BLaER1 treated with 17β-estradiol and CSF1 and Interleukin-3, amounts not matched to agents 10 nM and 100 nM (cell line): Measurements from ENCODE around the gene PCDH11X.
"Not testable (repeated sequence)": the region's sequence is repeated elsewhere in the genome, so short reads cannot be mapped to it uniquely, and the experiment has no call there.

Source experiments
- H3K27ac ChIP-seq, 11 experiments: shearing (Covaris generic); formaldehyde crosslinking; 2 replicates each; pipeline ENCODE4 v1.8.1; 2022
- H3K27me3 ChIP-seq, 11 experiments: shearing (Covaris generic); formaldehyde crosslinking; 2 replicates each; pipeline ENCODE4 v1.8.1; 2022
- H3K36me3 ChIP-seq, 11 experiments: shearing (Covaris generic); formaldehyde crosslinking; 2 replicates each; pipeline ENCODE4 v1.8.1; 2022
- H3K4me1 ChIP-seq, 10 experiments: shearing (Covaris generic); formaldehyde crosslinking; 2 replicates each; pipeline ENCODE4 v1.8.1; 2022
- H3K4me2 ChIP-seq, 11 experiments: shearing (Covaris generic); formaldehyde crosslinking; 2 replicates each; pipeline ENCODE4 v1.8.1; 2022
- H3K4me3 ChIP-seq, 10 experiments: shearing (Covaris generic); formaldehyde crosslinking; 2 replicates each; pipeline ENCODE4 v1.8.1; 2022
- H3K9ac ChIP-seq, 11 experiments: shearing (Covaris generic); formaldehyde crosslinking; 2 replicates each; pipeline ENCODE4 v1.8.1; 2022
- H3K9me3 ChIP-seq, 11 experiments: shearing (Covaris generic); formaldehyde crosslinking; replicated peaks in 1 of 11; 2 replicates each; pipeline ENCODE4 v1.8.1; 2022
- H4K20me1 ChIP-seq, 11 experiments: shearing (Covaris generic); formaldehyde crosslinking; 2 replicates each; pipeline ENCODE4 v1.8.1; 2022

Gene PCDH11X

GRCh38 chrX:91779135-91779534 is at the start of gene PCDH11X:
PCDH11X (plus strand) TSS chrX:91779375; CDS start chrX:91835505, 56,130 bp downstream.
- H3K36me3 ChIP-seq, H3K9ac ChIP-seq, H4K20me1 ChIP-seq, H3K27ac ChIP-seq, H3K4me3 ChIP-seq, H3K4me1 ChIP-seq, H3K4me2 ChIP-seq: not testable (repeated sequence)
- Histone ChIP-seq H3K27me3 (peaks cover 35 to 86% (median 67%) of the 10 kb centered on the region in 11 experiments), H3K9me3 (peaks cover 6 to 18% (median 12%) of the 10 kb centered on the region in 11 experiments; a peak in 14 of 22 replicates)

GRCh38 chrX:91747446-91747845 is 31.7 kb upstream of the PCDH11X start:
- H3K4me3 ChIP-seq, H3K9me3 ChIP-seq, H3K4me1 ChIP-seq, H3K9ac ChIP-seq, H4K20me1 ChIP-seq, H3K4me2 ChIP-seq, H3K36me3 ChIP-seq, H3K27ac ChIP-seq: not testable (repeated sequence)
- H3K27me3 ChIP-seq: peaks cover 3 to 57% (median 33%) of the 10 kb centered on the region in 11 experiments; a peak in 19 of 22 replicates

- not testable (repeated sequence) for H3K4me3 ChIP-seq, H3K4me2 ChIP-seq, H3K36me3 ChIP-seq, H3K9me3 ChIP-seq, H3K27ac ChIP-seq, H4K20me1 ChIP-seq, H3K4me1 ChIP-seq, H3K9ac ChIP-seq
- peaks cover 0 to 28% (median 14%) of the 10 kb centered on the region in 11 experiments; a peak in 16 of 22 replicates for H3K27me3 ChIP-seq
Measured at GRCh38 chrX:91753022-91753421, 26.2 kb upstream of the PCDH11X start.

- H4K20me1 ChIP-seq, H3K36me3 ChIP-seq, H3K4me3 ChIP-seq, H3K4me1 ChIP-seq, H3K9ac ChIP-seq, H3K9me3 ChIP-seq, H3K27ac ChIP-seq: not testable (repeated sequence)
- H3K27me3 ChIP-seq: peaks cover 3 to 38% (median 19%) of the 10 kb centered on the region in 11 experiments; a peak in 17 of 22 replicates
- H3K4me2 ChIP-seq: peak overlapping the region in 1 of 11 experiments; percentile 29; a peak in 1 of 22 replicates
Measured at GRCh38 chrX:91770619-91771488, 8.3 kb upstream of the PCDH11X start.

- H3K4me3 ChIP-seq, H3K27ac ChIP-seq, H3K9me3 ChIP-seq, H4K20me1 ChIP-seq, H3K36me3 ChIP-seq, H3K4me1 ChIP-seq, H3K4me2 ChIP-seq, H3K9ac ChIP-seq: not testable (repeated sequence)
- H3K27me3 ChIP-seq: peaks cover 7 to 53% (median 32%) of the 10 kb centered on the region in 11 experiments; a peak in 21 of 22 replicates
Measured at GRCh38 chrX:91773943-91774342, 5.2 kb upstream of the PCDH11X start.

GRCh38 chrX:91780008-91780407 is 833 bp downstream of the PCDH11X start:
- H3K4me3 ChIP-seq, H3K27ac ChIP-seq, H3K9ac ChIP-seq, H3K36me3 ChIP-seq, H4K20me1 ChIP-seq, H3K4me1 ChIP-seq, H3K4me2 ChIP-seq: not testable (repeated sequence)
- H3K9me3 ChIP-seq: peaks cover 6 to 18% (median 12%) of the 10 kb centered on the region in 11 experiments; a peak in 14 of 22 replicates
- H3K27me3 ChIP-seq: peaks cover 35 to 85% (median 72%) of the 10 kb centered on the region in 11 experiments

GRCh38 chrX:91780698-91781097 is 1.5 kb downstream of the PCDH11X start:
- peaks cover 35 to 86% (median 77%) of the 10 kb centered on the region in 11 experiments for H3K27me3 ChIP-seq
- H4K20me1 ChIP-seq, H3K4me1 ChIP-seq, H3K9ac ChIP-seq, H3K4me3 ChIP-seq, H3K36me3 ChIP-seq, H3K27ac ChIP-seq, H3K4me2 ChIP-seq: not testable (repeated sequence)
- peaks cover 6 to 18% (median 12%) of the 10 kb centered on the region in 11 experiments; a peak in 14 of 22 replicates for H3K9me3 ChIP-seq

- H4K20me1 ChIP-seq, H3K4me2 ChIP-seq, H3K36me3 ChIP-seq, H3K27ac ChIP-seq, H3K9ac ChIP-seq, H3K4me3 ChIP-seq, H3K4me1 ChIP-seq: not testable (repeated sequence)
- Histone ChIP-seq H3K9me3 (peaks cover 6 to 18% (median 12%) of the 10 kb centered on the region in 11 experiments; a peak in 14 of 22 replicates), H3K27me3 (peaks cover 35 to 84% (median 76%) of the 10 kb centered on the region in 11 experiments)
Measured at GRCh38 chrX:91781553-91782298, 2.6 kb downstream of the PCDH11X start.

- not testable (repeated sequence) for H4K20me1 ChIP-seq, H3K4me2 ChIP-seq, H3K4me3 ChIP-seq
Measured at GRCh38 chrX:91782825-91783224, 3.6 kb downstream of the PCDH11X start.

GRCh38 chrX:91817537-91817936 is 38.4 kb downstream of the PCDH11X start:
- H3K9me3 ChIP-seq, H3K36me3 ChIP-seq, H3K27me3 ChIP-seq, H3K27ac ChIP-seq, H3K9ac ChIP-seq, H3K4me2 ChIP-seq, H3K4me1 ChIP-seq, H3K4me3 ChIP-seq, H4K20me1 ChIP-seq: not testable (repeated sequence)

More at GRCh38 chrX:91782825-91783224, 3.6 kb downstream of the PCDH11X start:
- not testable (repeated sequence) for H3K27ac ChIP-seq, H3K4me1 ChIP-seq, H3K9ac ChIP-seq, H3K36me3 ChIP-seq
- peaks cover 31 to 82% (median 71%) of the 10 kb centered on the region in 11 experiments for H3K27me3 ChIP-seq
- H3K9me3 ChIP-seq: peaks cover 6 to 18% (median 12%) of the 10 kb centered on the region in 11 experiments; a peak in 14 of 22 replicates

GRCh38 chrX:91825321-91825720 is 46.1 kb downstream of the PCDH11X start:
- H3K36me3 ChIP-seq, H3K27ac ChIP-seq, H4K20me1 ChIP-seq, H3K4me3 ChIP-seq, H3K9ac ChIP-seq, H3K27me3 ChIP-seq, H3K4me2 ChIP-seq, H3K9me3 ChIP-seq, H3K4me1 ChIP-seq: not testable (repeated sequence)
